HepG2 (cell line): ENCODE results near the gene HDAC5. TPM values are rescaled to one million over a fixed set of nuclear protein-coding genes. Genes with fewer than 3 reads are reported as not detected.

Experiments
- DR1 ChIP-seq: sonication (generic); formaldehyde crosslinking; IDR thresholded peaks from 2 replicates; pipeline ENCODE4 v1.8.0; 2021; ENCODE audit warnings: mild to moderate bottlenecking, missing genetic modification reagents, inconsistent platforms
- ELF4 ChIP-seq: sonication (generic); formaldehyde crosslinking; IDR thresholded peaks from 2 replicates; pipeline ENCODE4 v1.5.0; 2020; ENCODE audit warnings: missing genetic modification reagents, mild to moderate bottlenecking, moderate library complexity, borderline replicate concordance
- ESRRA ChIP-seq: sonication (generic); formaldehyde crosslinking; IDR thresholded peaks from 2 replicates; pipeline ENCODE4 v1.5.1; 2020; ENCODE audit warnings: mild to moderate bottlenecking, low read depth, missing genetic modification reagents
- GTF2F1 ChIP-seq: fragments of 150-350 bp; IDR thresholded peaks from 2 replicates; pipeline ENCODE4 v1.6.1; 2014; ENCODE audit warnings: low read length
- KDM5A ChIP-seq: fragments of 200-600 bp; sonication (generic); IDR thresholded peaks from 2 replicates; pipeline ENCODE4 v1.7.0; 2018; ENCODE audit warnings: antibody characterized with exemption, mild to moderate bottlenecking, low read length, borderline replicate concordance
- MZF1 ChIP-seq: sonication (generic); formaldehyde crosslinking; IDR thresholded peaks from 2 replicates; pipeline ENCODE4 v1.8.1; 2023; ENCODE audit warnings: mild to moderate bottlenecking, missing genetic modification reagents, borderline replicate concordance
- NBN ChIP-seq: fragments of 450-650 bp; conservative IDR thresholded peaks from 2 replicates; pipeline ENCODE4 v1.6.1; 2017
- PHF5A ChIP-seq: IDR thresholded peaks from one replicate; pipeline ENCODE4 v1.6.1; 2018; ENCODE audit warnings: low read depth, missing genetic modification reagents; ENCODE audit not compliant: unreplicated experiment
- PLRG1 ChIP-seq: fragments of 450-650 bp; conservative IDR thresholded peaks from 2 replicates; pipeline ENCODE4 v1.6.1; 2016
- SIX1 ChIP-seq: sonication (generic); formaldehyde crosslinking; IDR thresholded peaks from 2 replicates; pipeline ENCODE4 v1.4.0; 2020; ENCODE audit warnings: missing genetic modification reagents, borderline replicate concordance
- STAT5B ChIP-seq: sonication (generic); formaldehyde crosslinking; IDR thresholded peaks from 2 replicates; pipeline ENCODE4 v1.4.0; 2020; ENCODE audit warnings: missing genetic modification reagents
- TCF12 ChIP-seq, 2 experiments: fragments of 450-650 bp in 1 of 2; sonication (generic) in 1 of 2; formaldehyde crosslinking in 1 of 2; IDR thresholded peaks; 2 replicates each; pipeline versions ENCODE4 v1.6.1 to v1.8.0; 2017 to 2022; ENCODE audit warnings: antibody characterized with exemption in 1 of 2, mild to moderate bottlenecking in 1 of 2, missing genetic modification reagents in 1 of 2, moderate library complexity in 1 of 2
- ZEB1 ChIP-seq: IDR thresholded peaks from 2 replicates; pipeline ENCODE4 v1.6.1; 2012; ENCODE audit warnings: mild to moderate bottlenecking, low read depth, inconsistent platforms; ENCODE audit not compliant: insufficient replicate concordance
- ZNF292 ChIP-seq: sonication (generic); formaldehyde crosslinking; IDR thresholded peaks from 2 replicates; pipeline ENCODE4 v1.8.1; 2022; ENCODE audit warnings: mild to moderate bottlenecking, low read depth, missing genetic modification reagents, borderline replicate concordance
- ZNF3 ChIP-seq: IDR thresholded peaks from 2 replicates; pipeline ENCODE4 v1.7.0; 2017; ENCODE audit warnings: inconsistent platforms
- ZNF333 ChIP-seq: sonication (generic); formaldehyde crosslinking; IDR thresholded peaks from 2 replicates; pipeline ENCODE4 v1.4.0; 2020; ENCODE audit warnings: mild to moderate bottlenecking, missing genetic modification reagents, borderline replicate concordance
- ZNF564 ChIP-seq: sonication (generic); formaldehyde crosslinking; IDR thresholded peaks from 2 replicates; pipeline ENCODE4 v1.8.1; 2023; ENCODE audit warnings: mild to moderate bottlenecking, missing genetic modification reagents
- polyA plus RNA-seq, 8 experiments: library from polyadenylated mRNA; depleted of rRNA in 3 of 8; stranded (reverse) in 7 of 8; unstranded in 1 of 8; fragments of >200 nt; fragmentation: Illumina TruSeq in 4 of 8; extraction: Trizol in 4 of 8; gene quantifications; 2 replicates each; pipeline versions ENCODE4 v1.2.1 to v1.2.3, GENCODE V29; 2011 to 2016; ENCODE audit warnings: low read depth in 4 of 8, missing spikeins in 1 of 8, mixed read lengths in 1 of 8; ENCODE audit not compliant: insufficient read depth in 1 of 8
- total RNA-seq, 5 experiments: library from RNA; depleted of rRNA; stranded (reverse); fragments of >200 nt; fragmentation: Illumina TruSeq; extraction: Trizol; gene quantifications; 2 replicates each; pipeline ENCODE4 v1.2.3, GENCODE V29; 2016; ENCODE audit warnings: low read depth in 1 of 5
- TF ChIP-seq, protein P1 (sequence below): sonication (generic); formaldehyde crosslinking; IDR thresholded peaks from 2 replicates; pipeline ENCODE4 v1.4.0; 2020; ENCODE audit warnings: mild to moderate bottlenecking, missing genetic modification reagents, borderline replicate concordance
- TF ChIP-seq, protein P2 (sequence below): sonication (generic); formaldehyde crosslinking; IDR thresholded peaks from 2 replicates; pipeline ENCODE4 v1.5.0; 2020; ENCODE audit warnings: mild to moderate bottlenecking, missing genetic modification reagents
- TF ChIP-seq, protein P3 (sequence below): sonication (generic); formaldehyde crosslinking; IDR thresholded peaks from 2 replicates; pipeline ENCODE4 v1.8.0; 2022; ENCODE audit warnings: low read depth, missing genetic modification reagents

HDAC5 gene
- total and polyA plus RNA-seq, 2 of the 13 experiments (the other 11 are each of a cell fraction or from before 2014, with no cell fraction given), result 46.4 to 85.4 TPM

DNA sequence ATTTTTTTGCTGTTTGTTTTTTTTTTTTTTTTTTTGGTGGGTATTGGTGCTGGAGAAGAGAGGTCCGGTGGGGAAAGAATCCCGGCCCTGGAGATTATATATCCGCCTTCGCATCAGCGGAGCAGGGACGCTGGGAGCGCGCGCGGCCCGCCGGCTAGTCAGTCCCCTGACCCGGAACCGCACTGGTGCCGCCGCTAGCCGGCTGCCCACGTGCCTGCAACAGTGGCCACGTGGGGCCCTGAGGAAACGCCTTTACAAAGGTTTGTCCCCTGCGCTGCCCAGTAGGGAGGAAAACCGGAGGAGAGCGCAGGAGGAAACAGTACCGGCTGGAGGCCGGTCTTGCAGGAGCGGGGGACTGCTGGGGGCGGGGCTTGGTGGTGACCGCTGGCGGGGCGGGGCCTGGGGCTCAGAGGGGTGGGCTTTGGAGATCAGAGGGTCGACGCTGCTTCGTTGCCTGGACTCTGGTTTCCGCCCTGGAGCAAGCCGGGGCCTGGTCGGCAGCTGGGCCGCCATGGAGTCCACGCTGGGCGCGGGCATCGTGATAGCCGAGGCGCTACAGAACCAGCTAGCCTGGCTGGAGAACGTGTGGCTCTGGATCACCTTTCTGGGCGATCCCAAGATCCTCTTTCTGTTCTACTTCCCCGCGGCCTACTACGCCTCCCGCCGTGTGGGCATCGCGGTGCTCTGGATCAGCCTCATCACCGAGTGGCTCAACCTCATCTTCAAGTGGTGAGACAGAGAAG is 52.8 kb downstream of the HDAC5 start, which contains the start of gene G6PC3 (continued):
- no peak for TF ChIP-seq TCF12 (IDR thresholded peaks at IDR 0.05)
- TF ChIP-seq TCF12 (CRISPR knock-in tag; IDR thresholded peaks at IDR 0.05), result 0 out of 2 replicates have a peak, but pooled peaks have one; percentile 53
- TF ChIP-seq DR1, result peak; percentile 82
- TF ChIP-seq STAT5B, result 0 out of 2 replicates have a peak, but pooled peaks have one; percentile 53
- TF ChIP-seq ESRRA, result peak; percentile 69; the same call in 1 of the 2 replicates
- no peak for TF ChIP-seq PLRG1
- peak; percentile 71 for TF ChIP-seq ZNF292 (CRISPR knock-in tag)
- peak; percentile 98 for TF ChIP-seq PHF5A
- TF ChIP-seq MZF1 (CRISPR knock-in tag), result peak; percentile 58; the same call in 1 of the 2 replicates
- TF ChIP-seq ZEB1, result no peak
- TF ChIP-seq, protein P1, sequence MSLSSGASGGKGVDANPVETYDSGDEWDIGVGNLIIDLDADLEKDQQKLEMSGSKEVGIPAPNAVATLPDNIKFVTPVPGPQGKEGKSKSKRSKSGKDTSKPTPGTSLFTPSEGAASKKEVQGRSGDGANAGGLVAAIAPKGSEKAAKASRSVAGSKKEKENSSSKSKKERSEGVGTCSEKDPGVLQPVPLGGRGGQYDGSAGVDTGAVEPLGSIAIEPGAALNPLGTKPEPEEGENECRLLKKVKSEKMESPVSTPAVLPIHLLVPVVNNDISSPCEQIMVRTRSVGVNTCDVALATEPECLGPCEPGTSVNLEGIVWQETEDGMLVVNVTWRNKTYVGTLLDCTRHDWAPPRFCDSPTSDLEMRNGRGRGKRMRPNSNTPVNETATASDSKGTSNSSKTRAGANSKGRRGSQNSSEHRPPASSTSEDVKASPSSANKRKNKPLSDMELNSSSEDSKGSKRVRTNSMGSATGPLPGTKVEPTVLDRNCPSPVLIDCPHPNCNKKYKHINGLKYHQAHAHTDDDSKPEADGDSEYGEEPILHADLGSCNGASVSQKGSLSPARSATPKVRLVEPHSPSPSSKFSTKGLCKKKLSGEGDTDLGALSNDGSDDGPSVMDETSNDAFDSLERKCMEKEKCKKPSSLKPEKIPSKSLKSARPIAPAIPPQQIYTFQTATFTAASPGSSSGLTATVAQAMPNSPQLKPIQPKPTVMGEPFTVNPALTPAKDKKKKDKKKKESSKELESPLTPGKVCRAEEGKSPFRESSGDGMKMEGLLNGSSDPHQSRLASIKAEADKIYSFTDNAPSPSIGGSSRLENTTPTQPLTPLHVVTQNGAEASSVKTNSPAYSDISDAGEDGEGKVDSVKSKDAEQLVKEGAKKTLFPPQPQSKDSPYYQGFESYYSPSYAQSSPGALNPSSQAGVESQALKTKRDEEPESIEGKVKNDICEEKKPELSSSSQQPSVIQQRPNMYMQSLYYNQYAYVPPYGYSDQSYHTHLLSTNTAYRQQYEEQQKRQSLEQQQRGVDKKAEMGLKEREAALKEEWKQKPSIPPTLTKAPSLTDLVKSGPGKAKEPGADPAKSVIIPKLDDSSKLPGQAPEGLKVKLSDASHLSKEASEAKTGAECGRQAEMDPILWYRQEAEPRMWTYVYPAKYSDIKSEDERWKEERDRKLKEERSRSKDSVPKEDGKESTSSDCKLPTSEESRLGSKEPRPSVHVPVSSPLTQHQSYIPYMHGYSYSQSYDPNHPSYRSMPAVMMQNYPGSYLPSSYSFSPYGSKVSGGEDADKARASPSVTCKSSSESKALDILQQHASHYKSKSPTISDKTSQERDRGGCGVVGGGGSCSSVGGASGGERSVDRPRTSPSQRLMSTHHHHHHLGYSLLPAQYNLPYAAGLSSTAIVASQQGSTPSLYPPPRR (CRISPR knock-in tag), result peak; percentile 60; the same call in 1 of the 2 replicates
- 0 out of 2 replicates have a peak, but pooled peaks have one; percentile 57 for TF ChIP-seq GTF2F1
- peak; percentile 60; the same call in 1 of the 2 replicates for TF ChIP-seq SIX1 (CRISPR knock-in tag)
- no peak for TF ChIP-seq NBN
- TF ChIP-seq ZNF3 (CRISPR knock-in tag), result no peak; the same call in 1 of the 2 replicates
- TF ChIP-seq, protein P2, sequence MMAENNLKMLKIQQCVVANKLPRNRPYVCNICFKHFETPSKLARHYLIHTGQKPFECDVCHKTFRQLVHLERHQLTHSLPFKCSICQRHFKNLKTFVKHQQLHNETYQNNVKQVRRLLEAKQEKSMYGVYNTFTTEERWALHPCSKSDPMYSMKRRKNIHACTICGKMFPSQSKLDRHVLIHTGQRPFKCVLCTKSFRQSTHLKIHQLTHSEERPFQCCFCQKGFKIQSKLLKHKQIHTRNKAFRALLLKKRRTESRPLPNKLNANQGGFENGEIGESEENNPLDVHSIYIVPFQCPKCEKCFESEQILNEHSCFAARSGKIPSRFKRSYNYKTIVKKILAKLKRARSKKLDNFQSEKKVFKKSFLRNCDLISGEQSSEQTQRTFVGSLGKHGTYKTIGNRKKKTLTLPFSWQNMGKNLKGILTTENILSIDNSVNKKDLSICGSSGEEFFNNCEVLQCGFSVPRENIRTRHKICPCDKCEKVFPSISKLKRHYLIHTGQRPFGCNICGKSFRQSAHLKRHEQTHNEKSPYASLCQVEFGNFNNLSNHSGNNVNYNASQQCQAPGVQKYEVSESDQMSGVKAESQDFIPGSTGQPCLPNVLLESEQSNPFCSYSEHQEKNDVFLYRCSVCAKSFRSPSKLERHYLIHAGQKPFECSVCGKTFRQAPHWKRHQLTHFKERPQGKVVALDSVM (CRISPR knock-in tag), result peak; percentile 80
- TF ChIP-seq ZNF333 (CRISPR knock-in tag), result peak; percentile 81; the same call in 1 of the 2 replicates
- TF ChIP-seq ELF4, result peak; percentile 94
- TF ChIP-seq KDM5A, result no peak; the same call in 1 of the 2 replicates
- TF ChIP-seq, protein P3, sequence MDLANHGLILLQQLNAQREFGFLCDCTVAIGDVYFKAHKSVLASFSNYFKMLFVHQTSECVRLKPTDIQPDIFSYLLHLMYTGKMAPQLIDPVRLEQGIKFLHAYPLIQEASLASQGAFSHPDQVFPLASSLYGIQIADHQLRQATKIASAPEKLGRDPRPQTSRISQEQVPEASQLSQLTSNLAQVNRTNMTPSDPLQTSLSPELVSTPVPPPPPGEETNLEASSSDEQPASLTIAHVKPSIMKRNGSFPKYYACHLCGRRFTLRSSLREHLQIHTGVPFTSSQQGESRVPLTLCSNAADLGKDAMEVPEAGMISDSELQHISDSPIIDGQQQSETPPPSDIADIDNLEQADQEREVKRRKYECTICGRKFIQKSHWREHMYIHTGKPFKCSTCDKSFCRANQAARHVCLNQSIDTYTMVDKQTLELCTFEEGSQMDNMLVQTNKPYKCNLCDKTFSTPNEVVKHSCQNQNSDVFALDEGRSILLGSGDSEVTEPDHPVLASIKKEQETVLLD, result peak; percentile 100
- peak; percentile 80; the same call in 1 of the 2 replicates for TF ChIP-seq ZNF564 (CRISPR knock-in tag)
